Fibroblast of skin of left quadriceps (primary cell): ENCODE results near the gene LRRC71.
A peak's percentile ranks its signal among the peaks of the same experiment; 100 is the strongest.

Source experiments
- DNase-seq, 2 experiments: peaks; one replicate each; pipeline ENCODE4 v3.0.0-alpha.2; 2013; ENCODE audit warnings: low read depth in 2 of 2

LRRC71 gene

DNA sequence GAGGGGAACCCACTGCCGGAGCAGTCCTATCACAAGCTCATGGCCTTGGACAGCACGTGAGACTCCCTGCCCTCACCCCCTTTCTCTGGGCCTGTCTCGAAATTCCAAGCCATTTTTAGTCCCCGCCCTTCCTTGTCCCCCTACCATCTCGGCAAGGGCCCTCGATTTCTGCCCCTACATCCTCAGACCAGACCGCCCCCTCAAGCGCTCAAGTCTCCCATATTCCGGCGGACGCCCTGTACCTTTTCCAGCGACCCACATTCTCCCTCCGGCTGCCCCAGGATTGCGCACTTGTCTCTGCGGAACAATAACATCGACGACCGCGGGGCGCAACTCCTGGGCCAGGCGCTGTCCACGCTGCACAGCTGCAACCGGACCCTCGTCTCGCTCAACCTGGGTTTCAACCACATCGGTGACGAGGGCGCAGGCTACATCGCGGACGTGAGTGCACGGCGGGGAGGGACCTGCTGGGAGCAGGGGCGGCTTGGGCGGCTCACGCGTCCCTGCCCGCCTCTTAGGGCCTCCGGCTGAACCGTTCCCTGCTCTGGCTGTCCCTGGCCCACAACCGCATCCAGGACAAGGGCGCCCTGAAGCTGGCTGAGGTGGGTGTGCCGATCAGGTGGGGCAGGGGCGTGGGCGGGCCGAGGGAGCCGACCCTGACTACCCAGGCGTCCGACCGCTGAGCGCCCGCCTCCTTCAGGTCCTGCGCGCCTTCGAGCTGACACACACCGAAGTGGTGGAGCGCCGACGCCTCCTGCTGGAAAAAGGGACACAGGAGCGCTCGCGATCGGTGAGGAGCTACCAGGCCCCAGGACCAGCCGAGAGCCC, 7.0 kb downstream of the LRRC71 start:
- peak; percentile 36 to 38 for DNase-seq

DNA sequence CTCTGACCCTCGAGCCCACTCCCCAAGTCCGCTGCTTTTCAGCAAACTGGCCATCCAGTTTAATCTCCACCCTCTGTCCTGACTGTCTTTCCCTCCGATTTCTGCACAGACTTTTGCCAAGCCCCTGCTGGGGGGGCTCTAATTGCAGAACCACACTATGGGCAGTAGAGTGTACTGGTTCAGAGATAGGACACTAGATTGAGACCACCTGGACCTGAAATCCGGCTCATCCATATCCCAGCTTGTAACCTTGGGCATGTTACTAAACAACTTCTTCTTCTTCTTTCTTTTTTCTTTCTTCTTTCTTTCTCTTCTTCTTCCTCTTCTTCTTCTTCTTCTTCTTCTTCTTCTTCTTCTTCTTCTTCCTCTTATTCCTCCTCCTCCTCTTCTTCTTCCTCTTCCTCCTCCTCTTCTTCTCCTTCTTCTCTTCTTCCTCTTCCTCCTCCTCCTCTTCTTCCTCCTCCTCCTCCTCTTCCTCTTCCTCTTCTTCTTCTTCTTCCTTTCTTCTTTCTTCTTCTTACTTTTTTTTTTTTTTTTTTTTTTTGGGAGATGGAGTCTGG, 7.7 kb downstream of the LRRC71 start:
- DNase-seq = no peak

DNA sequence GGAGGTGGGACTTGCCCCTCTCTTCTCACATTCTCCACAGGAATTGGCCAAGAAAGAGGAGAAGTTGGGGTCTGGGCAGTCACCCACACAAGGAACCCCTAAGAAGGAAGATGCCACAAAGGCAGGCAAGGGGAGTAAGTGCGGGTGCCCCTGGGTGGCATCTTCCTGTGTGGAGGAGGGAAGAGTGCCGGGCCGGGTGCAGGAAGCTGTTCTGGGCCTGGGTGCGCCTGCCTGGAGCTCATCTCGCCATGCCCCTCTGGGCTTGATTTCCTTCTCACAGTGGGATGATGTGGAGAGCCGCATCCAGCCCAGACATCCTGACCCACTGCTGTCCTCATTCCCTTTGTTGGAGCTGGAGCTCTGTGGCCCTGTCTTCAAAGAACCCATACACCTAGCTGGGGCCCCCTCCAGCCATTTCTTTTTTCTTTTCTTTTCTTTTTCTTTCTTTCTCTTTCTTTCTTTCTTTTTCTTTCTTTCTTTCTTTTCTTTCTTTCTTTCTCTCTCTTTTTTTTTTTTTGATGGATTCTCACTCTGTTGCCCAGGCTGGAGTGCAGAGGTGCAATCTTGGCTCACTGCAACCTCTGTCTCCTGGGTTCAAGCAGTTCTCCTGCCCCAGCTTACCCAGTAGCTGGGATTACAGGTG, 9.3 kb downstream of the LRRC71 start:
- DNase-seq = no peak

DNA sequence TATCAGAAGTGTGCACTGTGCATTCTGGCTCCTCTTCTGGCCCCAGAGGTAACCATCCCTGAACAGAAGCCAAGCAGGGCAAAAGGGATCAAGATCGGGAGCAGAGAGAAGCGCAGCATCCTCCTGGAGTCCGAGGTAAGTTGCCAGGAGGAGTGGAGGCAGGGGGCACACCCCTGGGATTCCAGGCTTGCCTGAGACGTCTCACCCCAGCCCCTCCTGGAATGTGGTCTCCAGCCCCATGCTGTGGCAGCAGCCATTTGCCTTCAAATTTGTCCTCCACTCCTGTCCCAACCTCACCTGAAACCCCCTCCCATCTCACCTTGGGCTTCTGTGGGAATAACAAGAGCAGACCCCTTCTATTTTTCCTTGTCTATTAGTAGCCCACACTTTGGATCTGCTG, 10.1 kb downstream of the LRRC71 start:
- no peak for DNase-seq

DNA sequence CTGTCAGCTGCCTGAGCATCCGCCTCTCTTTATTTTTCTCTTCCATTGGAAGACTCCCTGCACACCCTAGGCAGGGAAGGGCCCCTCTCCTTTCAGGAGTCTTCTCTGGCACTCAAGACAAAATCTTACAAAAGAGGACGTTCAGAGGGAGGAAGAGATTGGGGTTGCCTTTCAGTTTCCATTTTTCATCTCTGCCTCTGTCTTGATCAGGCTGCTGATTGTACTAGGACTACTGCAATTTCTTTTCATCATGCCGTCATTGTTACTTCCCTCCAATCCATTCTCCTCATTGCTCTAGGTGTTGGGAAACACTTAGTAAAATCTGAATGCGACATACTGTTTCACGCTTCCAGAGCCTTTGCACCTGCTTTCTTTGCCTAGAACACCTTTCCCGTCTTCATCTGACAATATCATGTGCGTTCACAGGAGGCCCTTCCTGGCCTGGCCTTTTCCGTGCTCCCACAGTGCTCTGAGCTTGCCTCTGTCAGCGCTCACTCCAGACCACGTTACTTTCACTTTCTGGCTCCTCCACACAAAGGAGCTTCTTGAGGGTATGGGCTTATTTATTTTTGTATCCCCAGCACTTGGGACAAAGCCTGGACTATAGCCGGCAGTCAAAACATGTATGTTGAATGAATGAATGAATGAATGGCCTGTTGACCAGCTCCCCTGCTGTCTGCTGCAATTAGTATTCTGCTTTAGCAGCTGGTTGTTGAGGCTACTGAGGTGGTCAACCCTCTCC, 10.9 kb downstream of the LRRC71 start:
- DNase-seq = no peak

DNA sequence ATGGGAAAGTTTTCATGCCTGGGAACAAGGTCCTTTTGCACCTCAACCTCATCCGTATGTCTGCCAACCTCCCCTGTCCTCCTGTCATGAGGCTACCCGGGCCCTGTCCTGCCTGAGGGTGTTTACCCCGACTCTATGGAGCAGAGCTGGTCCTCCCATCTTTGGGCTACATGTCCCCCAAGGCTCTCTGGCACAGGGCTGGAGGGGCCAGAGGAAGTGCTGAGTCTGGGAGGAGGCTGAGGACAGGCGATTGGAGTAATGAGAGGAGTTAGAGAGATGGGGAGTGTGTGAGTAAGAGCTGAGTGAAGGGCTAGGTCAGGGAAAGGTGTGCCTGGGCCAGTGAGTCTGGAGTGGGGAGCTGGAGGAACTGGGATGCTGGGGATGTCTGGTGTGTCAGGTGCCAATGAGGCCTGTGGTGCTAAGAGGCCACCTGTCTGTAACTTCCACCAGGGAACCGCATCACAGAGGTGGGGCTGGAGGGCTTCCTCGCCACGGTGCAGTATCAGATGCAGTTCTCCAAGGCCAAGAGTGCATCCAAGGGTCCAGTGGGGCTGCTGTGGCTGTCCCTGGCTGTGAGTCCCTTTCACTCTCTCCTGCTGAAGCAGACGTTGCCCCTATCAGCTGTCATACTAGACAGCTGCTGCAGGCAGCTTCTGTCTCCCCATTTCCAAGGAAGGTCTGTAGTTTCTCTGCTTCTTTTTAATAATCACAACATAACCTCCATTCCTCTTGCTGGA, 11.7 kb downstream of the LRRC71 start:
- no peak for DNase-seq

DNA sequence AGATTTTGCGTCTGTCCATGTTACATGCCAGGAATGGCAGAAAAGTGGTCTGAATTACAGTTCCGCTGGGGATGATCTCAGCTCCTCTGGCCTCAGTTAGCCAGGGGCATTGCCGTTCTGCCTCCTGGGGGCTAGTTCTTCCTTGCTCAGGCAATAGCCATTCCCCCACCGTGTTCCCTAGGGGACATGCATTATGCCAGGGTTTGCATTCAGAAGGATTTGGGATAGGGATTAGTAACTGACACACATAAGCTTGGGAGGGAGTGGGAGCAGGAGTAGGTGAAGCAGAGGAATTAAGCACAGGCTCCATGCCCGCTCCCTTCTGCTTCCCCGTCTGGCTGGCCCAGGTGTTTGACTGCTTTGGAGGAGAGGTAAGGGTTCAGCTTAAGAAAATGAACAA, 12.7 kb downstream of the LRRC71 start:
- no peak for DNase-seq

DNA sequence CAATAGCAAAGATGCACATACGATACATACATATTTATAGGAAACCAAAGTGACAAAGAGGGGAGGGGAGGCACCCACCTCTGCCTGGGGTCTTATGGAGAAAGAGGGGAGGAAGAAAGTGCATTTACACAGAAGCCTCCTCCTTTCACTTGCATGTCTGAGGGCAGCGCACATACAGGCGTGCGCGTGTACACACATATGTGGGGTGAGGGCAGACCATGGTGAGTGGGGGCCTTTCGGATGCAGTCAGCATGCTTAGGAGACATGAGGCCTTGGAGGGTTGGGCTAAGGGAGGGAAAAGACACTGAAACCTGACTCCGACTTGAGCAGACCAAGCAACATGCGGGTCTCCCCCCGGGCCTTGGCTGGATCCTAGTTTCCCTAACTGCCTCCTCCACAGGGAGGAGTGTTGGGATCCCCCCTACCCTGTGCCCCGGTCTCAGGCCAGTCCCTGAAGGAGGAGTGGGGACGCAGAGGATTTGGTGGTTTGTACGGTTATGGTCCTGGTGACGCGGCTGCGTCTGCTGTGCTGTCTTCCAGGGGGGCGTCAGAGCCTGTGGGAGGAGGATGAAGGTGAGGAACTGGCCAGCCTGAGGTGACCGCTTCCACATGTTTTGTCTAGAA, 15.2 kb downstream of the LRRC71 start:
- DNase-seq = no peak

DNA sequence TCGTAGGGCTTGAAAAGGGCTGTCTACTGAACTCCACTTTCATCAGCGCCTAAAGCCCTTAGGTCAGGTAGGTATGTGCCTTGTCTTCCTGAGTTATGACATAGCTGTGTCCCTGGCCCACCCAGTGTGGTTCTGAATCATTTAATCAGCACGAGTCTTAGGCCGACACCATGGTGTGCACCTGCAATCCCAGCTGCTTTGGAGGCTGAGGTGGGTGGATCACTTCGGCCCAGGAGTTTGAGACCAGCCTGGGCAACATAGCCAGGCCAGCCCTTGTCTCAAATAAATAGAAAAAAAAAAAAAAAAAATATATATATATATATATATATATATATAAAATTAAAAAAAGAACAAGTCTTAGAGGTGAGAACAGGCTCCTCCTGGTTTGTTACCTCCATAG, 15.8 kb downstream of the LRRC71 start:
- DNase-seq = no peak

DNA sequence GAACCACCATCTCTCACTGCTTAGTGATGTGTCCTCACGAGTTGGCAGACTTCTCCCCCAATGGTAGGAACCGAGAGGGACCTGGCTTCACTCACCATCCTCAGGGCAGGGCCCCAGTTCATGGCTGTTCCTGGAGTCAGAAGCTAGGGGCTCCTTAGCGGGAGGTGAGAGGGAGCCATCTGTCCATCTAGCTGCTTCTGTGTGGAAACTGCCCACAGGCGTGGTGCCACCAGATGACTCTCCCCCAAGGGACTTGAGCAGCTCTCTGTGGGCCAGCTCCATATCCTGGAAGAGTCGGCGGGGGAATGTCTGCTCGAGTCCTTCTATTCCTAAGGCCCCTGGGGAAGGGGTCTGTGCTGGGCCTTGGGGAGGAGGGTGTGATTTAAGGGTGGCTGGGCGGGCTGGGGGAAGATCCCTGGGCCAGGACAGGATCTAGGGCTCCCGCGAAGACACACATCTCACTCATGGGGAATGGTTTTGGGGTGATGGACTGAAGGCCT, 16.3 kb downstream of the LRRC71 start:
- DNase-seq = no peak

DNA sequence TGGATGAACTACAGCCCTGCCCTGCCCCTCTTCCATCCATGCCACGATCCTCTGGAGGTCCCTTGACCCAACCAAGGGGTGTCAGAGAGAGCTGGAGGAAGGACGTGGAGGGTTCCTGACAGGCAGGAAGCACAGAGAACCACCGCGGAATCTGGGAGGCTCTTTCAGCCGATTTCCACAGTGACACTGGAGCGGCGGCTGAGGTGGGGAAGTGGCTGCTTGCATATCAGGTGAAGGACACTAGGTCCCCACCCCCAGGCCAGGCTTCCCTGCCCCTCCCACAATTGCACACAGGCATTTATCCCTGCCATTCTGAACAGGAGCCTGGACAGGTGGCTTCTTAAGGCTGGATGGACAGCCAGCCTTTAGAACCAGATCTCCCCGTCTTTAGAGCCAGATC, 17.5 kb downstream of the LRRC71 start:
- no peak for DNase-seq

DNA sequence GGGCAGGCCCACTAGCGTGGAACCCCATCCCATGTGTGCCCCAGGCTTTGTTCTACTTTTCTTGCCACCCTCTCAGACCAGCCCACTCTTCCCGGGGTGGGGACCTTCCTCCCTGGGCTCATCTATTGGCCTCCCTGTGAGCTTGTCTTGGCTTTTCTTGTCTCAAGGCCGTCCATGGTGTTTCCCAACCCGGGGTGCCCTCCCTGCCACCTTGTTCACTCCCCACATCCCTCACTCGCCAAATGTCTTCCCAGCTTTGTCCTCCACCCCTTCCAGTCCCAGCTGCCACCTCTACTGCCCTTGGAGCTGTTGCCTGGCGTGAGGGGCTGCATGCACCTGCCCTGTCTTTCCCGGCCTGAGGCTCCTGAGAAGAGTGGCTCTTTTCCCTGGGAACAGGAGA, 18.4 kb downstream of the LRRC71 start:
- no peak for DNase-seq

DNA sequence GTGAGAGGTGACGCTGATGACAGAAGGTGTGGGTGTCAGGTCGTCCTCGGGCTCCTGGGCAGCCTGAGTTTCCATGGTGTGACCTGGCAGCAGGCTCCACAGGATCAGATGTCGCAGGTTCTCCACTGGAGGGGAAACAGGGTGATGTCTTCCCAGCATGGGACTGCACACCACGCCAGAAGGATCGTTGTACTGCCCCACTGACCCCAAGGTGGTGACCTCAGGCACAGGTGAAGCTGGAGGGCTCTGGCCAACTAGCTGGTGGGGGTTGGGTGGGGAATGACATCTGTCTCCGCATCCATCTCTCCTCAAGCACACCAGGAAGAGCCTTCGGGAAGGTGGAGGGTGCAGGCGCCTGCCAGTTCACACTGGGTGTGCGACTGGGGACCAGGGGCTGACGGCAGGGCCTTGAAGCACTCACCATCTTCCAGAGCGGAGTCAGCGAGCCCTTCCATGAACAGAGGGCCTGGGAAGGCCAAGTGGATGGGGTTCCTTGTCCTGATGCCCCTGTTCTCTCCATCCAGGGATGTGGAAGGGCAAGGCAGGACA, 19.4 kb downstream of the LRRC71 start:
- DNase-seq = no peak

DNA sequence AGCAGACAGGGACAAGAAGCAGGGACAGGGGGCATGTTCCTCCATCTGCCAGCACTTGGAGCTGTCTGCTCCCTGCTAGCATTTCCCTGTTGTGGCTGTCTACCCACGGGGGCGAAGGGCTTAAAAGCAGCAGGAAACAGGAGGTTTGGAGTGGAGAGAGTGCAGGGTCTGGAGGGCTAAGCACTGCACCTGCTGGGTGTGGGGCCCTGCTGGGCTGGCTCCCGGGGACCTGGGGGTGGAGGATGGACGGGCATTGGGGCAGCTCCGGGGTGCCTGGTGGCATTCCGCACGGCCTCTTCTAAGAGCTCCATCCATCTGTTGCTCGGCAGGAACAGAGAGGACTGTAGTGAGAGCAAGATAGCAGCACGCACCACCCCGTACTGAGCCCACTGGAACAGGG, 21.2 kb downstream of the LRRC71 start:
- DNase-seq = no peak

DNA sequence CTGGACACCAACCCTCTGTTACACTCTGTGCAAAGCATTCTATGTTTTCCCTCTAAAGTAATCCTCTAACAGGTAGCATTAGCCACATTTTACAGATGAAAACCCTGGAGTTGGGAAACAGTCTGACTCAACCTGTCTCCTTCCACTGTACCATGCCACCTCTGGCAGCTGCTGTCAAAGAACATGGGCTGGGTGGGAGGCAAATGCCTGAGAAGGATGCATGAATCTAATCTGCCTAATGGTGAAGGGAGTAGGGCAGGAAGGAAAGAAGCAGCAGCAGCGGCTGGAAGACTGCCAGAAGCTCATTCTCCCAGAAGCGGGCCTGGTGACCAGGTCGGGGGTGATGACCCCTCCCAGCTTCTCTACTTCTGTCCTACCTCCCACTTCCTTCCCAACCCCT, 21.7 kb downstream of the LRRC71 start:
- no peak for DNase-seq

DNA sequence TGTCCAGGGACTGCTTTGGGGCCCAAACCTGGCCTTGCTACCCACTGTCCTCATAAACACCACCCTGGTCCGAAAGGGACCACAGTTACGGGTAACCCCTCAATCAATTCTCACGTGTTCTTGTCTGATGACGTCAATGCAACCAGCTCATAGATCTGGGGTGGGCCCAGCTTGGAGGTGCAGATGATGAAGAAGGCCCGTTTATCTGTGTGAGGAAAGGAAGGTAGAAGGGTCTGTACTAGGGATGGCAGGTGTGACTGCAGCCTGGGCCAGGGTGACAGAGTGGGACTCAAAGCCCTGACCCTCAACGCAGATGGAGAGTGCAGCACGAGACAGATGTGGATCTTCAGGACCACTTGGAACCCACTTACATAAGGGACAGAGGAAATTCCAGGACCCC, 22.1 kb downstream of the LRRC71 start:
- no peak for DNase-seq

DNA sequence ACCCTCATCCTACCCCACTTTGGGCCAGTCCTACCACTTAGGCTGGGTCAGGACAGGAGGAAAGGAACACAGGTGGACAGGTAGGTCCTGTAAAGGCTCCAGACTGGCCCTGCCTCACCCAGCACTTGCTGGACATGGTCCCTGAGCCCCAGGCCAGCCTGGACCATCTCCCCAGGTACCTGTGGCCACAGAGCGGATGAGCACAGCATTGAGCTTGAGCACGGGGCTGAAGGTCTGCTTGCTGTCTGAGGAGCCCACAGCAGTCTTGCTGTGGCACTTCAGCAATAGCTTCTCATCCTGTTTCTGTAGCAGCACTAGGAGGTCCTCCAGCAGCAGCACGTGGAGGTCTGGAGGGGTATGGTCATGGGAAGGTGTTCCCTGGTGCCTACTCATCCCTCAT, 23.3 kb downstream of the LRRC71 start:
- DNase-seq = no peak

DNA sequence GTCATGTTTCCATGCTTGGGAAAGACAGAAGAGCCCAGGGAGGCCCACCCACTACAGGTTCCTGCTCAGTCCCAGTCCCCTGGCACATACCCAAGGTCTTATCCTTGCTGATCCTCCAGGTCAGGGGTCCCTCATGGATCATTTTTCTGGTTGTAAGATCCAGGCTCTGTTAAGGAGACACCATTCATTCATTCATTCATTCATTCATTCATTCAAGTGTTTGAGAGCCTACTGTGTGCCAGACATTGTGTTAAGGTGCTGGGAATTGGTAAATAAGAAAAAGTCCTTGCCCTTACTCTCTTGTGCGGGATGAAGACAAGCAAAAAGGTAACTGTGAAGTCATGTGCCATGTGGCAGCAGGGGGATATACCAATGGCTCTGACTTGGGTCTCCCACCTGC, 23.8 kb downstream of the LRRC71 start:
- no peak for DNase-seq

DNA sequence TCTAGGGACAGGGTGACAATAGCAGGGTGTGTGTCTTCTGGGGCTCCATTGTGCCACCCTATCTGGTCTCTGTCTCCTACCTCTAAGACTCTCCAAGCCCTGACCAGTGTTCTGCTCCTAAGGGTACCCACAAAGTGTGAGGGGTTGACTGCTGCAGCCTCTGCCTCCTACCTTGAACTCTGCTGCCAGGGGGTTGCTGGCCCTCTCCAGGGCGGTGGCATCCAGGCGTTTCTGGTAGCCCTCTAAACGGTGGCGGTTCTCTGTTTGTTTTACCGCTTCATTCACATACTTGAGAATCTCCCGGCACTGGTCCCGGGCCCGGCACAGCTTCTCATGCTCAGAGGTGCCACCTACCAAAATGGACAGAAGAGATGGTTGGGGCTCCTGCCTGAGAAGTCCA, 24.4 kb downstream of the LRRC71 start:
- no peak for DNase-seq

DNA sequence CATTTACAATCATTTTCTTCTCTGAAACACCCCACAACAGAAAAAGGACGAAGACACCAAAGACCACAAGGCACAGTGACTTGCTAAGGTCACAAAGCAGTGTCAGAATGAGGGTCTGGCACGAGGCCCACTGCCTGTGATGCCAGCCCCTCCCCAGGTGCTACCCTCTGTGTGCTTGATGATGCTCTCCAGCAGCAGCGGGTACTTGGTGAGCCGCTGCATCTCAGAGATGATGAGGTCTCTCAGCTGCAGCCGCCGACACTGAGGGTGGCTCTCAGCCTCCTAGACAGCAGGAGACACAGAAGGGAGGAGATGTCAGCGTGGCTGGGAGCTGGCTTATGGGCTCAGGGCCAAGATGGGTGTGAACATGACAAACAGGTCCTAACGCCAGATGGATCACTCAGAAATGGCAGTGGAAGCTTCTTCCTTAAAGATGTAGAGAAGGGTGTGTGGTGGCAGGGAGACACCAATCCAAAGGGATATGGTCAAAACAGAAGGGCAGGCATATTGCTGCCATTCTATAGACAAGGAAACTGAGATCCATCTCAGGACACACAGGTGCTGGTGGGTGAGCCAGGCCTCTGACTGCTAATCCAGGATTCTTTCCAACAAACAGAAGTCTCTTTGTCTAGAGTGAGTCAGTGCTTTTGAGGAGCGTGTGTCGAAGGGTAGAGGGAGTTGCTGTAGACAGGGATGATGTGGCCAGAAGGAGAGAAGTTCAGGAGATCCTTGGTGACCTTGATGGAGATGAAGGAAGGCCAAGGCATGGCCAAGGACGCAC, 25.6 kb downstream of the LRRC71 start:
- no peak for DNase-seq
